HEK293T (cell line): ENCODE measurements around the gene CELA3B.

Source experiments
- ARNT ChIP-seq: fragments of 450-650 bp; IDR thresholded peaks from 2 replicates; pipeline ENCODE4 v1.6.1; 2017; ENCODE audit warnings: mild to moderate bottlenecking
- BHLHE40 ChIP-seq: fragments of 450-650 bp; IDR thresholded peaks from 2 replicates; pipeline ENCODE4 v1.6.1; 2016; ENCODE audit warnings: mild to moderate bottlenecking, moderate library complexity, borderline replicate concordance
- ELF4 ChIP-seq: fragments of 450-650 bp; IDR thresholded peaks from 2 replicates; pipeline ENCODE4 v1.6.1; 2017; ENCODE audit warnings: antibody characterized with exemption
- FOXK2 ChIP-seq: fragments of 450-650 bp; IDR thresholded peaks from 2 replicates; pipeline ENCODE4 v1.6.1; 2016; ENCODE audit warnings: mild to moderate bottlenecking
- FOXM1 ChIP-seq: fragments of 450-650 bp; IDR thresholded peaks from 2 replicates; pipeline ENCODE4 v1.6.1; 2017; ENCODE audit warnings: mild to moderate bottlenecking, borderline replicate concordance
- SP1 ChIP-seq: fragments of 450-650 bp; IDR thresholded peaks from 2 replicates; pipeline ENCODE4 v1.6.1; 2017
- SUZ12 ChIP-seq: fragments of 450-650 bp; IDR thresholded peaks from 2 replicates; pipeline ENCODE4 v1.6.1; 2016; ENCODE audit warnings: mild to moderate bottlenecking
- TARDBP ChIP-seq: fragments of 450-650 bp; IDR thresholded peaks from 2 replicates; pipeline ENCODE4 v1.6.1; 2016

DNA sequence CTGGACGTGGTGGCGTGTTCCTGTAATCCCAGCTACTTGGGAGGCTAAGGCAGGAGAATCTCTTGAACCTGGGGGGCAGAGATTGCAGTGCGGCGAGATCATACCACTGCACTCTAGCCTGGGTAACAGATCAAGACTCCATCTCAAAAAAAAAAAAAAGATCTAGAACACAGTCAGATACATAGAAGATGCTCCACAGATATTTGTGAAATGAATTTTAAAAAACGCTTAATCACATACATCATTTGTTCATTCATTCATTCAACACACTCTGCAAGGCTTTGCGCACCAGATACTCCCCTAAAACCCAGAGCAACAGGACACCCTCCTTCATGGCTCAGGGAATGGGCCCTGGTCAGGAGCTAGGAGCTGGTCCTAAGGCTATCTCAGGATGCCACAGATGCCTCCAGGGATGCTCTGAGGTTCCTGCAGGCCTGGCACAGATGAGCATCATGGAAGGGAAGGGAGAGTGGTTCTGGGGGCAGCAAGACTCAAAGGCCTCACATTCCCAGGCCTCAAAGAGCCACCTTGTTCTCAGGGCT is 46.1 kb upstream of the CELA3B start:
- no peak for TF ChIP-seq BHLHE40
- TF ChIP-seq ARNT = no peak
- no peak for TF ChIP-seq SUZ12
- TF ChIP-seq SP1 = no peak
- no peak for TF ChIP-seq TARDBP
- TF ChIP-seq FOXK2 = no peak
- TF ChIP-seq ELF4 = no peak
- TF ChIP-seq FOXM1 = no peak
